ENCODE measurements around the gene MALL. TPM values are rescaled to one million over a fixed set of nuclear protein-coding genes. Genes with fewer than 3 reads are reported as not detected.

MALL gene
- total and polyA plus RNA-seq, 2 of the 13 experiments (the other 11 are each of a cell fraction or from before 2014, with no cell fraction given), result not detected

DNA sequence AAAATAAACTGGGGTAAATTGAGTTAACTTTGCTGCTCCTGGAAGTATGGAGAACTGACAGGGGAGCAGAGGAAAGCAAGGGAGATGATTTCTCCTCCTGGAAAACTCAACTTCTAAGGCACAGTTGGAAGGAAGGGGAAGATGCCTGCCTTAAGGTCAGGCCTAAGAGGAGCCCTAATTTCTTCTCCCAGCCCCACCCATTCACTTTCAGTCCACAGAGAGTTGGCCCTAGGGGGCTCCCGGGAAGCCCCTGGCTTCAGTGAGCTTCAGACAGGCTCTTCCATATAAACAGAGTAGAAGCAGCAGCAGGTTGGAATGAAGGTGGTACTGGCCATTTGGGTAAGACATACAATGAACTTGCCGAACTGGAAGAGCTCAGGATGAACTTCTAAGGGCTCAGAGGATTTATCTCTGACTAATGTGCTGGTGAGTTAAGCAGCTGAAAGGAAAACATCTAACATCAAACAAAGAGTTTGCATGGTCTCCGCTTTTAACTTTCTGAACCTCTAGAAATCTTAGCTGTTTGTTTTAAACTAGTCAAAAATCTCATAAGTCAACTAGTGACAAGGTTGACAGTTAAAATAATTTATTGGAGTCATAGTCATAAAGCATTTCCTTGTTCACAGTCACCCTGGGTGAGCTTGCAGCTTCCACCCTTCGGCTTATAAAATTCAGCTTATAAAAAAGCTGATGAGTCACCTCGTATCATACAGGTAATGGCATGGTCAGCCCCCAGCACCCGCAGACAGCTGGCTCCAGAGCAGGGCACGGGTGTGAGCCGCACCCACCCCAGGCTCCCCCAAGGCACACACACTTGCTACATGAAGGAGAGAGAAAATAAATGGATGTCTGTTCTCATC lies 9.8 kb downstream of the MALL start:
- Histone ChIP-seq H3K36me3 (replicated peaks in 1 of 2; ENCODE audit: control insufficient read depth in 1 of 2, insufficient read depth in 2 of 2, low read length in 2 of 2) (no peaks in the 10 kb centered on the region), H4K20me1 (ENCODE audit: insufficient read depth, low read length) (no peaks in the 10 kb centered on the region), H2AFZ (ENCODE audit: low read length) (no peak overlapping the region), H3K27ac (ENCODE audit: extremely low read length, insufficient read depth, low read length) (no peak overlapping the region), H3K79me2 (ENCODE audit: insufficient read depth, low read length) (no peaks in the 10 kb centered on the region), H3K27me3 (ENCODE audit: control insufficient read depth in 1 of 2, insufficient read depth in 2 of 2, low read length in 2 of 2) (peaks cover 0 to 27% of the 10 kb centered on the region in 2 experiments; a peak in 3 of 5 replicates), H3K4me3 (replicated peaks in 1 of 3; ENCODE audit: insufficient read depth in 1 of 3, low read depth in 2 of 3, low read length in 3 of 3) (no peak overlapping the region; a peak in 1 of 6 replicates), H3K9ac (ENCODE audit: insufficient read depth, low read depth, low read length) (no peak overlapping the region), H3K4me2 (ENCODE audit: low read depth, low read length) (peak overlapping the region; percentile 37), H3K9me3 (ENCODE audit: low read length) (no peaks in the 10 kb centered on the region), H3K4me1 (ENCODE audit: insufficient read depth, low read length) (peaks cover 56% of the 10 kb centered on the region)
- peak; percentile 45 for DNase-seq (ENCODE audit: low spot score)
- no peak for TF ChIP-seq BRD4 (CRISPR knock-in tag; IDR thresholded peaks at IDR 0.05)
- no peak for TF ChIP-seq SIN3A (IDR thresholded peaks at IDR 0.05; ENCODE audit: borderline replicate concordance, low read depth, low read length)
- TF ChIP-seq, protein P1, sequence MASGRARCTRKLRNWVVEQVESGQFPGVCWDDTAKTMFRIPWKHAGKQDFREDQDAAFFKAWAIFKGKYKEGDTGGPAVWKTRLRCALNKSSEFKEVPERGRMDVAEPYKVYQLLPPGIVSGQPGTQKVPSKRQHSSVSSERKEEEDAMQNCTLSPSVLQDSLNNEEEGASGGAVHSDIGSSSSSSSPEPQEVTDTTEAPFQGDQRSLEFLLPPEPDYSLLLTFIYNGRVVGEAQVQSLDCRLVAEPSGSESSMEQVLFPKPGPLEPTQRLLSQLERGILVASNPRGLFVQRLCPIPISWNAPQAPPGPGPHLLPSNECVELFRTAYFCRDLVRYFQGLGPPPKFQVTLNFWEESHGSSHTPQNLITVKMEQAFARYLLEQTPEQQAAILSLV (CRISPR knock-in tag; IDR thresholded peaks at IDR 0.05; ENCODE audit: borderline replicate concordance), result no peak
- no peak for TF ChIP-seq STAT5B (CRISPR knock-in tag; IDR thresholded peaks at IDR 0.05)
- no peak for TF ChIP-seq GZF1 (CRISPR knock-in tag; IDR thresholded peaks at IDR 0.05)
- TF ChIP-seq ZNF878 (CRISPR knock-in tag; IDR thresholded peaks at IDR 0.05), result no peak
- TF ChIP-seq, protein P2, sequence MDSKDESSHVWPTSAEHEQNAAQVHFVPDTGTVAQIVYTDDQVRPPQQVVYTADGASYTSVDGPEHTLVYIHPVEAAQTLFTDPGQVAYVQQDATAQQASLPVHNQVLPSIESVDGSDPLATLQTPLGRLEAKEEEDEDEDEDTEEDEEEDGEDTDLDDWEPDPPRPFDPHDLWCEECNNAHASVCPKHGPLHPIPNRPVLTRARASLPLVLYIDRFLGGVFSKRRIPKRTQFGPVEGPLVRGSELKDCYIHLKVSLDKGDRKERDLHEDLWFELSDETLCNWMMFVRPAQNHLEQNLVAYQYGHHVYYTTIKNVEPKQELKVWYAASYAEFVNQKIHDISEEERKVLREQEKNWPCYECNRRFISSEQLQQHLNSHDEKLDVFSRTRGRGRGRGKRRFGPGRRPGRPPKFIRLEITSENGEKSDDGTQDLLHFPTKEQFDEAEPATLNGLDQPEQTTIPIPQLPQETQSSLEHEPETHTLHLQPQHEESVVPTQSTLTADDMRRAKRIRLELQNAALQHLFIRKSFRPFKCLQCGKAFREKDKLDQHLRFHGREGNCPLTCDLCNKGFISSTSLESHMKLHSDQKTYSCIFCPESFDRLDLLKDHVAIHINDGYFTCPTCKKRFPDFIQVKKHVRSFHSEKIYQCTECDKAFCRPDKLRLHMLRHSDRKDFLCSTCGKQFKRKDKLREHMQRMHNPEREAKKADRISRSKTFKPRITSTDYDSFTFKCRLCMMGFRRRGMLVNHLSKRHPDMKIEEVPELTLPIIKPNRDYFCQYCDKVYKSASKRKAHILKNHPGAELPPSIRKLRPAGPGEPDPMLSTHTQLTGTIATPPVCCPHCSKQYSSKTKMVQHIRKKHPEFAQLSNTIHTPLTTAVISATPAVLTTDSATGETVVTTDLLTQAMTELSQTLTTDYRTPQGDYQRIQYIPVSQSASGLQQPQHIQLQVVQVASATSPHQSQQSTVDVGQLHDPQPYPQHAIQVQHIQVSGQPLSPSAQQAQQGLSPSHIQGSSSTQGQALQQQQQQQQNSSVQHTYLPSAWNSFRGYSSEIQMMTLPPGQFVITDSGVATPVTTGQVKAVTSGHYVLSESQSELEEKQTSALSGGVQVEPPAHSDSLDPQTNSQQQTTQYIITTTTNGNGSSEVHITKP (CRISPR knock-in tag; IDR thresholded peaks at IDR 0.05; ENCODE audit: low read depth), result 0 out of 2 replicates have a peak, but pooled peaks have one; percentile 28
- TF ChIP-seq, protein P3, sequence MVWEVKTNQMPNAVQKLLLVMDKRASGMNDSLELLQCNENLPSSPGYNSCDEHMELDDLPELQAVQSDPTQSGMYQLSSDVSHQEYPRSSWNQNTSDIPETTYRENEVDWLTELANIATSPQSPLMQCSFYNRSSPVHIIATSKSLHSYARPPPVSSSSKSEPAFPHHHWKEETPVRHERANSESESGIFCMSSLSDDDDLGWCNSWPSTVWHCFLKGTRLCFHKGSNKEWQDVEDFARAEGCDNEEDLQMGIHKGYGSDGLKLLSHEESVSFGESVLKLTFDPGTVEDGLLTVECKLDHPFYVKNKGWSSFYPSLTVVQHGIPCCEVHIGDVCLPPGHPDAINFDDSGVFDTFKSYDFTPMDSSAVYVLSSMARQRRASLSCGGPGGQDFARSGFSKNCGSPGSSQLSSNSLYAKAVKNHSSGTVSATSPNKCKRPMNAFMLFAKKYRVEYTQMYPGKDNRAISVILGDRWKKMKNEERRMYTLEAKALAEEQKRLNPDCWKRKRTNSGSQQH (CRISPR knock-in tag; IDR thresholded peaks at IDR 0.05; ENCODE audit: low read depth), result no peak
- no peak for ATAC-seq
- in situ Hi-C loops (cut with HindIII; ENCODE audit: extremely low pct_ligation_motif_present, low pct_unique_long_range_greater_than_20kb), result no loop called here
- FAIRE-seq, result no peak
- intact Hi-C loops (cut with micrococcal nuclease; ENCODE audit: unreplicated experiment), result no loop called here
- 1% methylated on average over 8 of the region's 8 CpGs for WGBS (ENCODE audit: low lambda C conversion rate)
- no TSS peak for BruUV-seq (replicated peaks)
- ChIA-PET CTCF (ENCODE audit: low intra/inter-chr PET ratio, low total read pairs) (no interaction called here), POLR2A (no interaction called here)
